HT1080 (cell line): ENCODE results near the gene FBXO31. TPM values are rescaled to one million over a fixed set of nuclear protein-coding genes. Genes with fewer than 3 reads are reported as not detected.
"Not testable (repeated sequence)": the region's sequence is repeated elsewhere in the genome, so short reads cannot be mapped to it uniquely, and the experiment has no call there.

Source experiments
- DNase-seq: peaks from one replicate; pipeline ENCODE4 v3.0.0-alpha.2; 2015; ENCODE audit warnings: low read depth
- total RNA-seq: library from RNA; depleted of rRNA; stranded (reverse); fragments of >200 nt; shearing (Covaris generic); gene quantifications from 2 replicates; pipeline ENCODE4 v1.2.3, GENCODE V29; 2014

FBXO31 gene
- total RNA-seq, 1 experiment from 2014 or later: 18.3 TPM

DNA sequence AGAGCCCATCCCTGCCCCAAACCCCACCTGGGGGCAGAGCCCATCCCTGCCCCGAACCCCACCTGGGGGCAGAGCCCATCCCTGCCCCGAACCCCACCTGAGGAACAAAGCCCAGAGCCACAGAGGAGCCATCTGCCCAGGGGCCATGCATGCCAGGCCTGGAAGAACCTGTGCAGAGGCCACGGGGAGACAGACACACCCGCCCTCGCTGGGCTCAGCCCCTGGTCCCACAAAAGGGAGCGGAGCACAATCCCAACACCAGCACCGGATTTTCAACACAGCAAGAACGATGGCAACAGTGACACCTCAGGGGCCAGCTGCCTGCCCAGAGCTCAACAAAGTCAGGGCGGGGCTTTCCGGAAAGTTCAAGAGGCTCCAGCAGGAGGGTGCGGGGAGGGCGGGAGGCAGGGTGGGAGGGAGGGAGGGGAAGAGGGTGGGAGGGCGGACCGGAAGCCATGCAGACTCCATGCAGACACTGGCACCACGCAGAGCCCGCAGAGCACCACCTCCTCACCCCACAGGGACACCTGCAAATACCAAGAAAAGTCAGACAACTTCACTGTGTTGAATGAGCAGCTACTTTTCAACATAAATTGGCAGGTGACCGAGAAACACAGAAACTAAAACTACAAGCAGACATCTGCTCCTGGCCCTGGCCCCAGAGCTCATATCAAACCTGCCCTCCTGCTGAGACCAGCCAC is 38.5 kb downstream of the FBXO31 start:
- no peak for DNase-seq

DNA sequence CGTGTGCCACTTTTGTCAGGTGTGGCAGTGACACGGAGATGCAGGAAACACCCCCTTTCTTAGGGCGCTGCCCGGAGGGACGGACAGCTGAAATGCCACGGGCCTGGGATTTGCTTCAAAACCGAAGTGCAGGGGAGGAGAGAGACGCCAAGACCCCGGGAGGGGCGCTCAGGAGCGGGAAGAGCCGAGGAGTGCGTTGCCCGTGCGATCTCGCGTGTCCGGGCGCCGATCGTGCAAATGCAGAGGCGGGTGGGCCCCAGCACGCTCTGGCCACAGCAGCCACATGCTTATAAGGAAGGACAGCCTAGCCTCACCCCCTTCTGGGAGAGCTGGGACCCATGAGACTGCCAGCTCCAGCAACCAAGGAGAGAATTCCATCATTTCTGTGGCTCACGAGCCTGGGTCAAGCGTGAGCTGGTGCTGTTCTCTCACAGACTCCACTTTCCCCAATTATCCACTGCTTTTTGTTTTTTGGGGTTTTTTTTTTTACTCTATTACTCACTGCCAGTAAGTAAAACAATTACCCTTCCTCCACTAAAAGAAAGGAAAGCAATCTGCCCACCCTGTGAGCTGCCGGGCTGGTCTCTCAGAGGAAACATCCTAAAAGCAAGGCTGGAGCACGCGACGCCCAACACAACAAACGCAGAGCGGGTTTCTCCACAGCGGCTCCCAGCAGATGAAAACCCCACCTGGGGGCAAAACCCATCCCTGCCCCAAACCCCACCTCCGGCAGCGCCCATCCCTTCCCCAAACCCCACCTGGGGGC is 39.2 kb downstream of the FBXO31 start:
- DNase-seq: no peak

GRCh38 chr16:87343753-87344050 is 39.9 kb downstream of the FBXO31 start:
- DNase-seq: no peak

DNA sequence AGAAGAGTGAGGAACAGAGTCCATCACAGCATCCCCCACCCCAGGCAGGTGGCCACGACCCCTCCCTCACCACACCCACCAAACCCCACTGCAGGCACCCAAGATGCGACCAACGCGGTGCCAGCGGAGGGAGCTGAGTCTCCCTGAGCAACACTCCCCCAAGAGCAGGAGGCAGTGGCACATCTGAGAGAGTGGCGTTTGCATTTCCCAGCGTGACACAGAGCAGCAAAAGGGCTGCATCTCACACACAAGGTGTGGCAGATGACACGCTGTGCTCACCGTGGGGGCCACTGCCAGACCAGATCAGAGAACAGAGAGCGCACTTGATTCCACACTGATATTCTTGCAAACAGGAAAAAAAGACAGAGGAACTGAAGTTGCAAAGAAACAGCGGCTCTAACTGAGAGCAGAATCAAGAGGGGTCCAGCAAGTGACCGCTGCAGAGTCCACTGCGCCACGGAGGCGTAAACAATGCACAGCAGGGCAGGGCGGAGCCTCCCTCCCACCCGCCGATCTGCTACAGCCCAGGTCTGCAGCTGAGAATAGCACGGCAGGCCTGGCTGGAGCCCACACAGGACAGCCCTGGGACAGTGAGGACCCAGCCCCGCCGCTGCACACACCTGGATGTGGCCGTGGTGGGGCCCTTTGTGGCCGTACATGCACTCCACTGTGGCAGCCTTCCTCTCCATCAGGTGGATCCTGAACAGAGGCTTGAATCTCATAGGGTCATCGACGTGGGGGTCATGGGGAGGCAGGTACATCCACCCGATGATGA is 40.4 kb downstream of the FBXO31 start:
- DNase-seq: no peak

DNA sequence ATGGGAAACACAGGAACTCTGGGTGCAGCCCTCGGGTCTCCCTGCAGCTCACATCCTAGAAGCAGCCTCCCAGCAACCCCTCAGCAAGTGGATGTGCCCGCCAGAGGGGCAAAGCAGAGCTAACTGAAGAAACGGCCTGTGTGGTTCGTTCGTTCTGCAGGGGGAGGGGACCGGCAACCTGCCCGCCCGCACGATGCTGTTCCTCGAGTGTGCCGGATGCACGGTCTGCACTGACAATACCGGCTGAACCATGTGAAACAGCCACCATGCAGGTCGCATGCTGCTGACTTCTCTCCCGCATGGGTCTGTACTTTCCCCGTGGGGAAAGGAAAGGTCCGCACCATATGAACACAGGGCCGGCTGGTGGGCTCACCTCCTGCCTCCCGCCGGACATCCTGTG is 41.1 kb downstream of the FBXO31 start:
- no peak for DNase-seq

DNA sequence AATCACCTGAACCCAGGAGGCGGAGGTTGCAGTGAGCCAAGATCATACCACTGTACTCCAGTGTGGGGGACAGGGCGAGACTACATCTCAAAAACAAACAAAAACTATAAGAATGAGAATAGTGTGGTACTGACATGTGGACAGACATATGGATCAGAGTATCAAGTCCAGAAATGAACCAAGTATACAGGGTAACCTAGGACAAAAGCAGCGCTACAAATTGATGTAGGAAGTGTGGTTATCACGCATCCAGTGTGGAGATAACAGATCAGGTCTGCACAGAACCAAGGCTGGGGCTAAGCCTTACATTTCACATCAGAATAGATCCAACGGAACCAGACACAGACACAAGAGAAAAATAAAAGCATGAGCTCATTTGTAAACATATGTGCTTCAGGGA is 43.4 kb downstream of the FBXO31 start:
- DNase-seq: no peak

DNA sequence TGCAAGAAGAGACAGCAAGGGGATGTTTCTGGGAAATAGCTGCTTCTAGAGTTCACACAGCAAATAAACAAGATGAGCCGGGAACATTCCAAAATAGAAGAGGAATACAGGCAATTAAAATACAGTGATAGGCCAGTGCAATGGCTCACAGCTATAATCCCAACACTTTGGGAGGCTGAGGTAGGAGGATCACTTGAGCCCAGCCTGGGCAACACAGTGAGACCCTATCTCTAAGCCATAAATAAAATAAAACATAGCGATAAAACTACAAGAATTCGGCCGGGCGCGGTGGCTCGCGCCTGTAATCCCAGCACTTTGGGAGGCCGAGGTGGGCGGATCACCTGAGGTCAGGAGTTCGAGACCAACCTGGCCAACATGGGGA is 43.9 kb downstream of the FBXO31 start:
- not testable (repeated sequence) for DNase-seq

- no peak for DNase-seq
Measured at GRCh38 chr16:87339086-87339723, 44.4 kb downstream of the FBXO31 start.

- DNase-seq: no peak
Measured at GRCh38 chr16:87338155-87338765, 45.3 kb downstream of the FBXO31 start.

- no peak for DNase-seq
Measured at GRCh38 chr16:87337262-87337771, 46.3 kb downstream of the FBXO31 start.

- DNase-seq: no peak
Measured at GRCh38 chr16:87336434-87337240, 46.9 kb downstream of the FBXO31 start.

GRCh38 chr16:87335625-87336433 is 47.7 kb downstream of the FBXO31 start:
- no peak for DNase-seq

GRCh38 chr16:87334651-87335624 is 48.6 kb downstream of the FBXO31 start:
- DNase-seq: no peak

GRCh38 chr16:87333581-87334331 is 49.8 kb downstream of the FBXO31 start:
- DNase-seq: no peak

GRCh38 chr16:87333101-87333500 is 50.5 kb downstream of the FBXO31 start:
- DNase-seq: no peak

GRCh38 chr16:87332150-87332549 is 51.4 kb downstream of the FBXO31 start:
- DNase-seq: no peak

- DNase-seq: no peak
Measured at GRCh38 chr16:87331241-87331801, 52.3 kb downstream of the FBXO31 start.
